Measurements from ENCODE around the gene NUP205.

DNA sequence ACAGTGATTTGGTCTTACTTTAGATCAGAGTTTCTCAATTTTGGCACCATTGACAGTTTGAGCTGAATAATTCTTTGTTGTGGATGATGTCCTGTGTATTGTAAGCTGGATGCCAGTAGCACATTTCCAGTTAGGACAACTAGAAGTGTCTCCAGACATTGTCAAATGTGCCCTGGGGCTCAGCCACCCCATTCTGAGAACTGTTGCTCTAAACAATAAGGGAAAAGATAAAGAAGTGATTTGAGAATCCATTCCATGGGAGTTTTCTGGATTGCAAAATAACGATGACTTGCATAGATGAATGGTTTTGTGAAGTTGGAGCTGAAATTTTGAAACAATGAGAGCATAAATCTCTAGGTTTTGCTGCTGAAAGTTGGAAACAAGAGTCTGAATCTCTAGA lies 44.6 kb downstream of the NUP205 start:
- TF ChIP-seq, protein P1, sequence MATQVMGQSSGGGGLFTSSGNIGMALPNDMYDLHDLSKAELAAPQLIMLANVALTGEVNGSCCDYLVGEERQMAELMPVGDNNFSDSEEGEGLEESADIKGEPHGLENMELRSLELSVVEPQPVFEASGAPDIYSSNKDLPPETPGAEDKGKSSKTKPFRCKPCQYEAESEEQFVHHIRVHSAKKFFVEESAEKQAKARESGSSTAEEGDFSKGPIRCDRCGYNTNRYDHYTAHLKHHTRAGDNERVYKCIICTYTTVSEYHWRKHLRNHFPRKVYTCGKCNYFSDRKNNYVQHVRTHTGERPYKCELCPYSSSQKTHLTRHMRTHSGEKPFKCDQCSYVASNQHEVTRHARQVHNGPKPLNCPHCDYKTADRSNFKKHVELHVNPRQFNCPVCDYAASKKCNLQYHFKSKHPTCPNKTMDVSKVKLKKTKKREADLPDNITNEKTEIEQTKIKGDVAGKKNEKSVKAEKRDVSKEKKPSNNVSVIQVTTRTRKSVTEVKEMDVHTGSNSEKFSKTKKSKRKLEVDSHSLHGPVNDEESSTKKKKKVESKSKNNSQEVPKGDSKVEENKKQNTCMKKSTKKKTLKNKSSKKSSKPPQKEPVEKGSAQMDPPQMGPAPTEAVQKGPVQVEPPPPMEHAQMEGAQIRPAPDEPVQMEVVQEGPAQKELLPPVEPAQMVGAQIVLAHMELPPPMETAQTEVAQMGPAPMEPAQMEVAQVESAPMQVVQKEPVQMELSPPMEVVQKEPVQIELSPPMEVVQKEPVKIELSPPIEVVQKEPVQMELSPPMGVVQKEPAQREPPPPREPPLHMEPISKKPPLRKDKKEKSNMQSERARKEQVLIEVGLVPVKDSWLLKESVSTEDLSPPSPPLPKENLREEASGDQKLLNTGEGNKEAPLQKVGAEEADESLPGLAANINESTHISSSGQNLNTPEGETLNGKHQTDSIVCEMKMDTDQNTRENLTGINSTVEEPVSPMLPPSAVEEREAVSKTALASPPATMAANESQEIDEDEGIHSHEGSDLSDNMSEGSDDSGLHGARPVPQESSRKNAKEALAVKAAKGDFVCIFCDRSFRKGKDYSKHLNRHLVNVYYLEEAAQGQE (IDR thresholded peaks at IDR 0.05; ENCODE audit: borderline replicate concordance in 1 of 2, low read depth in 1 of 2, low read length in 2 of 2) = no peak
- TF ChIP-seq MTA1 (CRISPR knock-in tag; IDR thresholded peaks at IDR 0.05; ENCODE audit: borderline replicate concordance) (no peak), MXI1 (IDR thresholded peaks at IDR 0.05; ENCODE audit: borderline replicate concordance, low read depth, low read length) (no peak)

Data from HepG2 (cell line).